MM.1S (cell line): ENCODE data around the gene PDGFD.

ENCODE experiments used
- EZH2 ChIP-seq: fragments of 300-600 bp; sonication (generic); optimal IDR thresholded peaks from 2 replicates; pipeline ENCODE3; 2017; ENCODE audit warnings: low read depth, mild to moderate bottlenecking, antibody characterized with exemption, low read length, mixed read lengths
- EZH2phosphoT487 ChIP-seq: fragments of 300-600 bp; sonication (generic); IDR thresholded peaks from 2 replicates; pipeline ENCODE4 v1.6.1; 2018; ENCODE audit warnings: antibody characterized with exemption, low read length
- TF ChIP-seq, protein P1 (sequence below): fragments of 300-600 bp; sonication (generic); IDR thresholded peaks from 2 replicates; pipeline ENCODE4 v1.5.1; 2016; ENCODE audit warnings: antibody characterized with exemption, low read length, mixed read lengths

DNA sequence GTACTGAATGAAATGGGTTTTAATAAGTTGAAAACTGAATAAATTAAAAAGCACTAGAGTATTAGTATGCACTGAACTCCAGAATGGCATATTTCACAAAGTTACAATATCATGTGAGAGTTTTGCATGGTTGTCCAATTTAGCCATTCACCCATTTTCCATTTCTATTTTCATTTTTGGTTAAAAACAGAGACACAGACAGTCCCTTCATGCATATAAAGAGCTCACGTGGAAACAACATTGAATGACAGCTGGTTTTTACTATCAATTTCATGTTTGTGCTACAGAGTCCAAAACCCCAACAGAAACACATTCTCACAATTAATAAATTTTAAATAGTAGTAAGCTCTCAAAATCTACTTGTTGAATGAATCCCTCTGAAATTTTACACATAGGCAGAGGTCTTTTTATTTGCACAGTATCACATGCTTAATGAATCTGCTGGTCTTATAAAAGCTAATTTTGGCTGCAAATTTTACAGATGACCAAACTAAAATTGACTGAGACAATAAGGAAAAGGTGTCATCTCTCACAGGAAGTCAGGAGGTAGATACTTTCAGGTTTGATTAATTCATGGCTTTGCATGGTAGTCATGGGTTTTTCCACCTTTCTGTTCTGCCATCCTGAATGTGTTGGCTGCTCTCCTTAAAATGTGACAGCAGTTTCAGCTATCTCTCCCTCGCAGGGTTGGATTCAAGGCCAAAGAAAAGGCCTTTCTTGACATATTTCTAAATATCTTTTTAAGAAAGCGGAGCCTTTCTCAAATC lies 148.1 kb downstream of the PDGFD start:
- TF ChIP-seq, protein P1, sequence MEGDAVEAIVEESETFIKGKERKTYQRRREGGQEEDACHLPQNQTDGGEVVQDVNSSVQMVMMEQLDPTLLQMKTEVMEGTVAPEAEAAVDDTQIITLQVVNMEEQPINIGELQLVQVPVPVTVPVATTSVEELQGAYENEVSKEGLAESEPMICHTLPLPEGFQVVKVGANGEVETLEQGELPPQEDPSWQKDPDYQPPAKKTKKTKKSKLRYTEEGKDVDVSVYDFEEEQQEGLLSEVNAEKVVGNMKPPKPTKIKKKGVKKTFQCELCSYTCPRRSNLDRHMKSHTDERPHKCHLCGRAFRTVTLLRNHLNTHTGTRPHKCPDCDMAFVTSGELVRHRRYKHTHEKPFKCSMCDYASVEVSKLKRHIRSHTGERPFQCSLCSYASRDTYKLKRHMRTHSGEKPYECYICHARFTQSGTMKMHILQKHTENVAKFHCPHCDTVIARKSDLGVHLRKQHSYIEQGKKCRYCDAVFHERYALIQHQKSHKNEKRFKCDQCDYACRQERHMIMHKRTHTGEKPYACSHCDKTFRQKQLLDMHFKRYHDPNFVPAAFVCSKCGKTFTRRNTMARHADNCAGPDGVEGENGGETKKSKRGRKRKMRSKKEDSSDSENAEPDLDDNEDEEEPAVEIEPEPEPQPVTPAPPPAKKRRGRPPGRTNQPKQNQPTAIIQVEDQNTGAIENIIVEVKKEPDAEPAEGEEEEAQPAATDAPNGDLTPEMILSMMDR: no peak
- TF ChIP-seq EZH2: no peak
- no peak for TF ChIP-seq EZH2phosphoT487
